ENCODE results near the gene HAAO. TPM values are rescaled to one million over a fixed set of nuclear protein-coding genes. Genes with fewer than 3 reads are reported as not detected.

Gene HAAO
- total RNA-seq, 1 experiment from 2014 or later: 0.74 TPM

GRCh38 chr2:42788882-42789281, 3.5 kb downstream of the HAAO start:
- TF ChIP-seq REST (IDR thresholded peaks at IDR 0.05; ENCODE audit: insufficient read depth in 1 of 2, low read depth in 2 of 2, low read length in 1 of 2): no peak
- TF ChIP-seq, protein P1, sequence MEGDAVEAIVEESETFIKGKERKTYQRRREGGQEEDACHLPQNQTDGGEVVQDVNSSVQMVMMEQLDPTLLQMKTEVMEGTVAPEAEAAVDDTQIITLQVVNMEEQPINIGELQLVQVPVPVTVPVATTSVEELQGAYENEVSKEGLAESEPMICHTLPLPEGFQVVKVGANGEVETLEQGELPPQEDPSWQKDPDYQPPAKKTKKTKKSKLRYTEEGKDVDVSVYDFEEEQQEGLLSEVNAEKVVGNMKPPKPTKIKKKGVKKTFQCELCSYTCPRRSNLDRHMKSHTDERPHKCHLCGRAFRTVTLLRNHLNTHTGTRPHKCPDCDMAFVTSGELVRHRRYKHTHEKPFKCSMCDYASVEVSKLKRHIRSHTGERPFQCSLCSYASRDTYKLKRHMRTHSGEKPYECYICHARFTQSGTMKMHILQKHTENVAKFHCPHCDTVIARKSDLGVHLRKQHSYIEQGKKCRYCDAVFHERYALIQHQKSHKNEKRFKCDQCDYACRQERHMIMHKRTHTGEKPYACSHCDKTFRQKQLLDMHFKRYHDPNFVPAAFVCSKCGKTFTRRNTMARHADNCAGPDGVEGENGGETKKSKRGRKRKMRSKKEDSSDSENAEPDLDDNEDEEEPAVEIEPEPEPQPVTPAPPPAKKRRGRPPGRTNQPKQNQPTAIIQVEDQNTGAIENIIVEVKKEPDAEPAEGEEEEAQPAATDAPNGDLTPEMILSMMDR (IDR thresholded peaks at IDR 0.05): no peak
- no peak for TF ChIP-seq TCF7L2 (IDR thresholded peaks at IDR 0.05; ENCODE audit: low read depth, low read length)
- TF ChIP-seq POLR2AphosphoS5 (IDR thresholded peaks at IDR 0.05; ENCODE audit: low read depth, low read length): no peak
- TF ChIP-seq SIN3A (IDR thresholded peaks at IDR 0.05; ENCODE audit: borderline replicate concordance, insufficient read depth, low read depth, low read length): no peak
- no peak overlapping the region for H3K27ac ChIP-seq (ENCODE audit: low read length)
- no peaks in the 10 kb centered on the region for H3K9me3 ChIP-seq (ENCODE audit: control insufficient read depth, insufficient read depth, low read depth, low read length)
- intact Hi-C loops (cut with micrococcal nuclease; ENCODE audit: unreplicated experiment) (no loop called here), in situ Hi-C loops (cut with HindIII; ENCODE audit: low pct_unique_long_range_greater_than_20kb, low sequenced_read_pairs) (no loop called here)
- ChIA-PET POLR2A (no interaction called here), CTCF (no interaction called here)
- H3K4me3 ChIP-seq (ENCODE audit: low read depth in 2 of 2, low read length in 2 of 2): no peak overlapping the region
- BruUV-seq (replicated peaks): no TSS peak
- H3K36me3 ChIP-seq (ENCODE audit: control insufficient read depth, insufficient read depth, low read length): no peaks in the 10 kb centered on the region
- ATAC-seq (no peak), DNase-seq (ENCODE audit: low read depth, low spot score) (no peak)
- H3K4me1 ChIP-seq (ENCODE audit: control insufficient read depth, insufficient read depth, low read length): no peaks in the 10 kb centered on the region
- H3K27me3 ChIP-seq (ENCODE audit: control insufficient read depth, insufficient read depth, low read length): no peaks in the 10 kb centered on the region

DNA sequence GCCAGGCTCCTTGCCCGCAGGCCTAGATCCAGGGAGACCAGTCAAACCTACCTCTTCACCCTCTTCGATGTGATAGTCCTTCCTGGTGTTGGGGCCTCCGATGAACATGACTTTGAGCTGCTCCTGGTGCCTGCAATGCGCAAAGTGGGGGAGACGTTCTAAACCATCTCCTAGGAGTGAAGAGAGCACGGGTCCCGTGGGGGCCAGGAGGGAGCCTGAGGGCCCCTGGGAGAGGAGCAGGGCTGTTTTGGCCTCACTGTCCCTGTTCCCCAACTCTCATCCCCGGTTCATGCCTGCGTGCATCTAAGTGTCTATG, 3.9 kb downstream of the HAAO start:
- H3K36me3 ChIP-seq (ENCODE audit: control insufficient read depth, insufficient read depth, low read length): no peaks in the 10 kb centered on the region
- ATAC-seq (no peak), DNase-seq (ENCODE audit: low read depth, low spot score) (no peak)
- H3K27ac ChIP-seq (ENCODE audit: low read length): no peak overlapping the region
- intact Hi-C loops (cut with micrococcal nuclease; ENCODE audit: unreplicated experiment) (no loop called here), in situ Hi-C loops (cut with HindIII; ENCODE audit: low pct_unique_long_range_greater_than_20kb, low sequenced_read_pairs) (no loop called here)
- no peaks in the 10 kb centered on the region for H3K27me3 ChIP-seq (ENCODE audit: control insufficient read depth, insufficient read depth, low read length)
- H3K4me1 ChIP-seq (ENCODE audit: control insufficient read depth, insufficient read depth, low read length): no peaks in the 10 kb centered on the region
- TF ChIP-seq POLR2AphosphoS5 (IDR thresholded peaks at IDR 0.05; ENCODE audit: low read depth, low read length): no peak
- TF ChIP-seq TCF7L2 (IDR thresholded peaks at IDR 0.05; ENCODE audit: low read depth, low read length): no peak
- TF ChIP-seq REST (IDR thresholded peaks at IDR 0.05; ENCODE audit: insufficient read depth in 1 of 2, low read depth in 2 of 2, low read length in 1 of 2): no peak
- no peak for TF ChIP-seq SIN3A (IDR thresholded peaks at IDR 0.05; ENCODE audit: borderline replicate concordance, insufficient read depth, low read depth, low read length)
- TF ChIP-seq, protein P1 (IDR thresholded peaks at IDR 0.05): no peak
- ChIA-PET CTCF (no interaction called here), POLR2A (no interaction called here)
- no peak overlapping the region for H3K4me3 ChIP-seq (ENCODE audit: low read depth in 2 of 2, low read length in 2 of 2)
- no TSS peak for BruUV-seq (replicated peaks)
- no peaks in the 10 kb centered on the region for H3K9me3 ChIP-seq (ENCODE audit: control insufficient read depth, insufficient read depth, low read depth, low read length)
